Left ventricle myocardium inferior (tissue), 1 donor: Measurements from ENCODE around the gene COL21A1. TPM values are rescaled to one million over a fixed set of nuclear protein-coding genes. Genes with fewer than 3 reads are reported as not detected.
A peak's percentile ranks its signal among the peaks of the same experiment; 100 is the strongest.

Experiments used
- DNase-seq: peaks from one replicate; pipeline ENCODE4 v3.0.0-alpha.2; 2020
- H3K27ac ChIP-seq: fragments of 200-600 bp; replicated peaks from 2 replicates; pipeline ENCODE4 v1.8.0; 2021
- H3K27me3 ChIP-seq: fragments of 200-600 bp; 2 replicates; pipeline ENCODE4 v1.8.0; 2021; ENCODE audit warnings: low read depth
- H3K36me3 ChIP-seq: fragments of 200-600 bp; 2 replicates; pipeline ENCODE4 v1.8.0; 2021
- H3K4me1 ChIP-seq: fragments of 200-600 bp; 2 replicates; pipeline ENCODE4 v1.8.0; 2021
- H3K4me3 ChIP-seq: fragments of 200-600 bp; 2 replicates; pipeline ENCODE4 v1.8.0; 2021; ENCODE audit warnings: mild to moderate bottlenecking, moderate library complexity
- H3K9me3 ChIP-seq: fragments of 200-600 bp; replicated peaks from 2 replicates; pipeline ENCODE4 v1.8.0; 2021
- intact Hi-C: fragments of 100-400 bp; cut with micrococcal nuclease; formaldehyde crosslinking; loops from one replicate; pipeline ENCODE4 v1.11.0; 2022
- total RNA-seq: library from RNA; stranded (reverse); fragmentation: NEBNext Ultra II Directional; extraction: Animal tissue kit (Norgen Biotek cat#: 25700); gene quantifications from one replicate; pipeline ENCODE4 v1.2.1, GENCODE V29; 2021
- TF ChIP-seq, protein P1 (sequence below): fragments of 200-600 bp; IDR thresholded peaks from 2 replicates; pipeline ENCODE4 v1.8.0; 2021; ENCODE audit warnings: antibody characterized with exemption, mild to moderate bottlenecking, borderline replicate concordance
- donor health status: DM: no; HTN: yes; CAD: no; lungs with severe emphysema.

The COL21A1 gene
- total RNA-seq, 1 donor from 2014 or later: 54.3 TPM

GRCh38 chr6:56101141-56101553 lies 146.2 kb downstream of the COL21A1 start:
- no peak for DNase-seq
- TF ChIP-seq, protein P1, sequence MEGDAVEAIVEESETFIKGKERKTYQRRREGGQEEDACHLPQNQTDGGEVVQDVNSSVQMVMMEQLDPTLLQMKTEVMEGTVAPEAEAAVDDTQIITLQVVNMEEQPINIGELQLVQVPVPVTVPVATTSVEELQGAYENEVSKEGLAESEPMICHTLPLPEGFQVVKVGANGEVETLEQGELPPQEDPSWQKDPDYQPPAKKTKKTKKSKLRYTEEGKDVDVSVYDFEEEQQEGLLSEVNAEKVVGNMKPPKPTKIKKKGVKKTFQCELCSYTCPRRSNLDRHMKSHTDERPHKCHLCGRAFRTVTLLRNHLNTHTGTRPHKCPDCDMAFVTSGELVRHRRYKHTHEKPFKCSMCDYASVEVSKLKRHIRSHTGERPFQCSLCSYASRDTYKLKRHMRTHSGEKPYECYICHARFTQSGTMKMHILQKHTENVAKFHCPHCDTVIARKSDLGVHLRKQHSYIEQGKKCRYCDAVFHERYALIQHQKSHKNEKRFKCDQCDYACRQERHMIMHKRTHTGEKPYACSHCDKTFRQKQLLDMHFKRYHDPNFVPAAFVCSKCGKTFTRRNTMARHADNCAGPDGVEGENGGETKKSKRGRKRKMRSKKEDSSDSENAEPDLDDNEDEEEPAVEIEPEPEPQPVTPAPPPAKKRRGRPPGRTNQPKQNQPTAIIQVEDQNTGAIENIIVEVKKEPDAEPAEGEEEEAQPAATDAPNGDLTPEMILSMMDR: no peak
- no peaks in the 10 kb centered on the region for H3K4me1 ChIP-seq
- intact Hi-C loops: no loop called here
- H3K27ac ChIP-seq: no peak overlapping the region
- no peak overlapping the region for H3K4me3 ChIP-seq
- no peaks in the 10 kb centered on the region for H3K27me3 ChIP-seq
- H3K9me3 ChIP-seq: peaks cover 5% of the 10 kb centered on the region
- no peaks in the 10 kb centered on the region for H3K36me3 ChIP-seq

DNA sequence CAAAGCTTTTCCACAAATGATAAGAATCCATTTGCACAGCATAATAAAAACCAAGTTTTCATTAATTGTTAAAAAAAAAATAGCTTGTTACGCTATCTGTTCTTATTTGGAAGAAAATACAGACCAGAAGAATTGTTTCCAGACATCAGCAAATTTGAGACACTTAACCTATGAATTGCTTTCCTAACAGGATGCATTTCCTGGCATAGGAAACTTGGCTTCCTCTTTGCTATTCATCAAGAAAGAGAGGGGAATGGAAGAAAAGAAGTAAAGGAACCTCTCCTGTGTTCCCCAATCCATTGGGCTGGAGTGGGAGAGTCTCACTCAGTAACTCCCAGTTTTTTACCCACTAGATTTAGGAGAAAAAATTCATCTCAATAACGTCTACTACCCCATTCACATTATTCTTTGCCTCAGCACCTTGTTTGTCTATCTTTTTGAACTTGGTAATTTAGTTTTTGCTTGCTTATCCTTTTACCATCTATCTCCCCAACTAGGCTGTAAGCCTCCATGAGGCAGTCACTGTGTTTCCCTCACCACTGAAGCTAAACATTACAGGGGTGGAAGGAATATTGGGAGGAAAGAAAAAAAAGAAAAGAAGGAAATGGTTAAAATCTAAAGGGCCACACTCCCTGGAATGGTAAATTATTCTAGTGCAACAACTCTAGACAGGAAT lies 150.3 kb downstream of the COL21A1 start:
- TF ChIP-seq, protein P1: no peak
- Histone ChIP-seq H3K27ac (no peak overlapping the region), H3K27me3 (no peaks in the 10 kb centered on the region), H3K36me3 (peaks cover 4% of the 10 kb centered on the region), H3K4me3 (no peak overlapping the region), H3K9me3 (peaks cover 25% of the 10 kb centered on the region), H3K4me1 (no peaks in the 10 kb centered on the region)
- DNase-seq: no peak
- intact Hi-C loops: no loop called here

DNA sequence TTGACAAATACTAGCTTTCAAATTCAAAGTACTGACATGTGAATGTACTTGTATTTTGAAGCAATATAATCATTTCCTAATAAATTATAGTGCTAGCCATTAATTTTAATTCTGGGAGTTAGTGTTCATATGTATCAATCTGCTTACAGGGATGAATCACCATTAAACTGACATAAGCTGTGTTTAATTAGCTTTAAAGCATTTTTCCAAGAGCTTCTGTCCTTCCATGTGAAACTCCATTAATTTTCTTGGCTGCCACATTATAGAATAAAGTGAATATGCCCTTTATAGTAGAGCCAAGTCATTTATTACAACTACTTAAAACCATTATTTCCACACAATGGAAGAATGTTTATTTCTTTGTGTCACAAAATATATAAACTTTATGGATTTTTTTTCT lies 150.8 kb downstream of the COL21A1 start:
- no peak overlapping the region for H3K4me3 ChIP-seq
- intact Hi-C loops: no loop called here
- peaks cover 3% of the 10 kb centered on the region for H3K4me1 ChIP-seq
- DNase-seq: no peak
- peaks cover 4% of the 10 kb centered on the region for H3K36me3 ChIP-seq
- no peak overlapping the region for H3K27ac ChIP-seq
- TF ChIP-seq, protein P1: no peak
- no peaks in the 10 kb centered on the region for H3K27me3 ChIP-seq
- peaks cover 25% of the 10 kb centered on the region for H3K9me3 ChIP-seq

DNA sequence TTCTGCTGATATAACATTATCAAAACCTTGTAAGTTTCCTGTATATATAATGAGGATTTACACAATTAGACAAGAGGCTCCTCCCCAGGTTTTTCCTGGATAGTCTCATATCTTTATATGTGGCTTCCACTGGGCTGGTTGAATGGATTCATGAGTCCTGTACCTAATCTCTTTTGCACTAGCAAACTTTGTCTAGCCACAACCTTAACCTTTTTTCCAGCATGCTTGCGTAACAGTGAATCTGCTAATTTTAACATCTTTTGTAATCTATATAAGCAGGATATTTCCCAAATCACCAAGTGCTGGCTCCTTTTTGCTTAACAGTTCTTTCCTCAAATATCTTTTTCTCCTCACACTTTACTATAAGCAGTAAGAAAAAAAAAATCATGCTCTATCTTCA lies 153.6 kb downstream of the COL21A1 start:
- DNase-seq: no peak
- Histone ChIP-seq H3K4me1 (peaks cover 3% of the 10 kb centered on the region), H3K27ac (no peak overlapping the region), H3K36me3 (peaks cover 4% of the 10 kb centered on the region), H3K9me3 (peaks cover 21% of the 10 kb centered on the region), H3K27me3 (no peaks in the 10 kb centered on the region), H3K4me3 (no peak overlapping the region)
- intact Hi-C loops: no loop called here
- TF ChIP-seq, protein P1: no peak

DNA sequence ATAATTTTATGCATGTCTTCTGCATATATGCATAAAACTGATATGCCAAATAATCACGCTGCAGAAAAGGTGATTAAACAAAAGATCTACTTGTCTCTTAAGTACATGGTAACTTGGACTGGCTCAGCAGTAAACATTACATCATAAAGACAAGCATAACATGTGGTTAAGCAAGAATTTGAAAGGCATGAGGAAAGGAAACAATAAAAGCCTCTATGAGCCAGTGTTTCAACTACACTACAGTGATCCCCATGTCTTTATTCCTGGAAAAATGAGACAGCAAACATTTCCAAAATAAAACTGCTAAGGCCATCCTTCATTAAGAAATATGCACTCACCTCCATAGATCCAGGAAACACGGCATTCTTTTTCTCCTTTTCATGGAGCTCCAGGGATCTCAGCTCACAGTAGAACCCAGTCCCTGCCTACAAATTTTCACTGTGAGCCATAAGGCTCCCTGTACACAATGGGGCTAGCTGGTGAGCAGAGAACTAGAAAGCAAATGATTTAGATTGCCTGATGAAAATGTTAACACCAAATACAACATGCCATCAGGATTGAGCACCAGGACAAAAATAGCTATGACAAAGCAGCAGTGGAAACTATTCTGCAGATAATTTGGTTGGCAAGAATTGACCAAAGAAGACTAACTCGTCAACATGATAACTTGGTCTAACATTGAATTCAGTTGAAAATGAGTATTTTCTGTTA lies 156.1 kb downstream of the COL21A1 start:
- Histone ChIP-seq H3K27ac (peak overlapping the region; percentile 86), H3K4me3 (peak overlapping the region; percentile 63), H3K36me3 (peaks cover 4% of the 10 kb centered on the region), H3K9me3 (peaks cover 32% of the 10 kb centered on the region), H3K27me3 (no peaks in the 10 kb centered on the region), H3K4me1 (peaks cover 16% of the 10 kb centered on the region)
- TF ChIP-seq, protein P1: no peak
- no peak for DNase-seq
- intact Hi-C loops: no loop called here
